BE2C (cell line): ENCODE results near the gene ASCC1.
"Not testable (repeated sequence)": the region's sequence is repeated elsewhere in the genome, so short reads cannot be mapped to it uniquely, and the experiment has no call there.

Experiments
- DNase-seq: peaks from one replicate; pipeline ENCODE4 v3.0.0-alpha.2; 2020
- H3K27me3 ChIP-seq: fragments of 250-450 bp; sonication (Bioruptor Pico); 2 replicates; pipeline ENCODE4 v1.5.1; 2020; ENCODE audit warnings: mild to moderate bottlenecking
- H3K36me3 ChIP-seq: fragments of 250-450 bp; sonication (Bioruptor Pico); 2 replicates; pipeline ENCODE4 v1.5.1; 2020; ENCODE audit warnings: mild to moderate bottlenecking
- H3K4me1 ChIP-seq: fragments of 250-450 bp; sonication (Bioruptor Pico); 2 replicates; pipeline ENCODE4 v1.5.1; 2020
- H3K4me3 ChIP-seq: 2 replicates; pipeline ENCODE4 v1.5.1; 2011; ENCODE audit warnings: low read depth, low read length
- H3K9me3 ChIP-seq: fragments of 250-450 bp; sonication (Bioruptor Pico); 2 replicates; pipeline ENCODE4 v1.5.1; 2020
- CTCF ChIP-seq: IDR thresholded peaks from 2 replicates; pipeline ENCODE4 v1.5.1; 2012; ENCODE audit warnings: mild to moderate bottlenecking, low read depth, low read length

The ASCC1 gene

GRCh38 chr10:72218726-72219125 lies 2.6 kb upstream of the ASCC1 start:
- no peaks in the 10 kb centered on the region for H3K9me3 ChIP-seq
- no peaks in the 10 kb centered on the region for H3K27me3 ChIP-seq
- no peak for TF ChIP-seq CTCF
- DNase-seq: no peak
- peaks cover under 1% of the 10 kb centered on the region; the same call in 1 of the 2 replicates for H3K36me3 ChIP-seq
- H3K4me1 ChIP-seq: no peaks in the 10 kb centered on the region
- no peak overlapping the region for H3K4me3 ChIP-seq

GRCh38 chr10:72218325-72218724 lies 2.2 kb upstream of the ASCC1 start:
- no peak for TF ChIP-seq CTCF
- DNase-seq: no peak

GRCh38 chr10:72211832-72212231 lies 4.2 kb downstream of the ASCC1 start:
- not testable (repeated sequence) for H3K27me3 ChIP-seq, H3K4me1 ChIP-seq, H3K4me3 ChIP-seq, DNase-seq, H3K9me3 ChIP-seq
- H3K36me3 ChIP-seq: peaks cover 25% of the 10 kb centered on the region

More at GRCh38 chr10:72218325-72218724, 2.2 kb upstream of the ASCC1 start:
- H3K4me3 ChIP-seq: no peak overlapping the region
- no peaks in the 10 kb centered on the region for H3K36me3 ChIP-seq
- H3K4me1 ChIP-seq: no peaks in the 10 kb centered on the region
- H3K9me3 ChIP-seq: no peaks in the 10 kb centered on the region
- H3K27me3 ChIP-seq: no peaks in the 10 kb centered on the region

- not testable (repeated sequence) for H3K9me3 ChIP-seq, DNase-seq, H3K4me3 ChIP-seq, H3K27me3 ChIP-seq, H3K4me1 ChIP-seq
- H3K36me3 ChIP-seq: peaks cover 25% of the 10 kb centered on the region
These were observed 4.7 kb downstream of the ASCC1 start for GRCh38 chr10:72211381-72211780.

GRCh38 chr10:72208526-72208925 lies 7.5 kb downstream of the ASCC1 start:
- not testable (repeated sequence) for H3K4me1 ChIP-seq, H3K4me3 ChIP-seq, DNase-seq, H3K27me3 ChIP-seq, H3K9me3 ChIP-seq
- H3K36me3 ChIP-seq: peaks cover 25% of the 10 kb centered on the region

- no peaks in the 10 kb centered on the region for H3K4me1 ChIP-seq
- peaks cover 25% of the 10 kb centered on the region for H3K36me3 ChIP-seq
- TF ChIP-seq CTCF: no peak
- no peak for DNase-seq
- no peaks in the 10 kb centered on the region for H3K9me3 ChIP-seq
- no peaks in the 10 kb centered on the region for H3K27me3 ChIP-seq
- H3K4me3 ChIP-seq: no peak overlapping the region
These were observed 9.4 kb downstream of the ASCC1 start for GRCh38 chr10:72206511-72207229.

- Histone ChIP-seq H3K4me3 (no peak overlapping the region), H3K27me3 (no peaks in the 10 kb centered on the region), H3K9me3 (no peaks in the 10 kb centered on the region), H3K4me1 (no peaks in the 10 kb centered on the region), H3K36me3 (peaks cover 14% of the 10 kb centered on the region)
- DNase-seq: no peak
- no peak for TF ChIP-seq CTCF
These were observed 11.4 kb downstream of the ASCC1 start for GRCh38 chr10:72204724-72205123.

GRCh38 chr10:72204296-72204695 lies 11.8 kb downstream of the ASCC1 start:
- DNase-seq: no peak

More at GRCh38 chr10:72204296-72204695, 11.8 kb downstream of the ASCC1 start:
- peaks cover 12% of the 10 kb centered on the region for H3K36me3 ChIP-seq
- TF ChIP-seq CTCF: no peak
- H3K4me3 ChIP-seq: no peak overlapping the region
- no peaks in the 10 kb centered on the region for H3K27me3 ChIP-seq
- H3K4me1 ChIP-seq: no peaks in the 10 kb centered on the region
- H3K9me3 ChIP-seq: no peaks in the 10 kb centered on the region
